Head of caudate nucleus (tissue), 42 donors: Measurements from ENCODE around the gene PAOX.

Experiments
- DNase-seq, 42 donors: peaks; one replicate each; pipeline versions ENCODE4 v3.0.0 to v3.0.0-alpha.2; 2020 to 2021; ENCODE audit warnings: mixed read lengths in 7 of 42
- intact Hi-C: fragments of 100-400 bp; cut with DNase I; formaldehyde crosslinking; loops from one replicate; pipeline ENCODE4 v1.15.0; 2022

Gene PAOX

DNA sequence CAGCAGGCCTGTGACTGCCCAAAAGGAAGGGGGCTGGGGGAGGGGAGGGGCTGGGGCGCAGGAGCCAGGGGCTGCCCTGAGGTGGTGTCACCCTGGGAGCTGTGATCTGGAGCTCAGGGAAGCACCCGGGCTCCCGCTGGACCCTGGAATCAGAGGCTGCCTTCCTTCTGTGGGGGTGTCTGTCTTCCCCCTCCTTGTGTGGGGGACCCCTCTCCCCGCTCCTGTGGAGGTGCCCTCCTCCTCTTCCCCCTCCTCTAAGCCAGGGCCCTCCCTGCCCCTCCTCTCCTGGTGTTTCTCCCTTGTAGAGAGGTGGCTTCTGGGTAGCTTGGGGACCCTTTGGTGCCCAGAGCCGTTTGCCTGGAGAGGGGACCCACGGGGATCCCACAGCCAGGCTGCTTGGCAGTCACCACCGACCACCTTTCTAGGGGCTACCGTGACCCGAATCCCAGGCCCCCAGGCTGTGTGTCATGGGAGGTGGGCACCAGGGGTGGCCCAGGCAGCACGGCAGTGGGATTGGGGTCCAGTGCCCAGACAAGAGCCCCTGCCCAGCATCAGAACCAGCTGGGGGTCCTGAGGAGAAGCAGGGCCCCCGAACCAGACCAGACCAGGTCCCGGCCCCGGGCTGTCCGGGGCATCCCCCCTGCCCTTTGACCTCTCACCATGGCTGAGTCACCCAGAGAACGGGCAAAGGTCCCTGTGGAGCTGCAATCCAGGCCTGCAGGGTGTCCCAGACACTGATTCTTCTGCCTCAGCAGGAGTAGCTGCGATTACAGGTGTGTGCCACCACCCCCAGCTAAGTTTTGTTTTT is 31.1 kb upstream of the PAOX start:
- no peak for DNase-seq
- intact Hi-C loops: no loop called here

DNA sequence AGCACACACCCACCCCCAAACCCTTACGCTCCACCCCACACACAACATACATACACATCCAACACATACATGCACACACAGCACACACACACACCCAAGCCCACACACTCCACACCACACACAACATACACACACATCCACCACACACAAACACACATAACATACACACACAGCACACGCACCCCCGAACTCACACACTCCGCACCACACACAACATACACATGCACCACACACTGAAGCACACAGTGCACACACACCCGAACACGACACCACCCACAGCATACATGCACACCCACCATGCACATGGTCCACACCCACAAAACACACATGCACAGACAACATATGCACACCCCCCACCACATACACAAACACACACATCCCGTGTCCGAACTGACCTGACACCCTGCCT is 29.9 kb upstream of the PAOX start:
- no peak for DNase-seq
- intact Hi-C loops: no loop called here

DNA sequence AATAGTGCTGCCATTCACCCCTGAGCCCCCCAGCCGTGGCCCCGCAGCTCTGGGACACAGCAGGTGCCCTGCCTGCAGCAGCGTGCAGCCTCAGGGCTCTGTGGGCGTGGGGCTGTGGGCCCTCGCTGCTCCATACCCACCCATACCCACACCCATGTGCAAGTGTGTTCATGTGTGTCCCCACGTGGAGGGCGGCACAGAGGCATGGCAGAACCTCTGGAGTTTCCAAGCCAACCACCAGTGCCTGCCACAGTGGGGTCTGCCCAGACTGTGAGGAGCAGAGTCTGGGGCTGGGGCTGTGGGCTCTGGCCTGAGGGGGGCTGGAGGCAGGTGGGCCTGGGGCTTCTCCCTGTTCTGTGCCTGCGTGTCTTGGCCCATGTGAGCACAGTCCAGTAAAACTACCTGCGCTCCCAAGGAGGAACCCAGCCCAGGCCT is 29.5 kb upstream of the PAOX start:
- DNase-seq: no peak
- intact Hi-C loops: no loop called here

DNA sequence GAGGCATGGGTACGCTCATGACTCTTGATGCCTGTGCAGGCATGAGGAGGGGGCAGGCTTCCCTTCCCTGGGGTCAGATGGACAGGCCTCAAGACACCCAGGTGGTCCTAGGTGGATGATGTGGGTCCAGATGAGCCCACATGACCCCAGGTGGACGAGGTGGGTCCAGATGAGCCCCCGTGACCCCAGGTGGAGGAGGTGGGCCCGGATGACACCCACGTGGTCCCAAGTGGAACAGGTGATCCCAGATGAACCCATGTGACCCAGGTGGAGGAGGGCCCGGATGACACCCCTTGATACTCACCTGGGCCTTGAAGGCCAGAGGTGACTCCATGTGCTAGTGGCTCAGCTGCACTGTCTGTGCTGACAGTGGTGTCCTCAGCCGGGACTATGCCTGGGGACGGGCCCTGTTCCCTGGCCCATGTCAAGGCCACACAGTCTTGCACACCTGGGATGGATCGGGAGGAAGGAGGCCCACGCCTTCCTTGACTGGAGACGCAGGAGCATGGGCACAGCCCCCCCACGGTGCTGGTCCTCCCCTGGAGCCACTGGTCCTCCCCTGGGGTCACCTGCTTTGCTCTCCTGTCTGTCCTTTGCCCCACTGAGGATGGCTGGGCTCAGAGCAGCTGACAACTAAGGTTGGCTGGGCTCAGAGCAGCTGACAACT is 28.6 kb upstream of the PAOX start:
- intact Hi-C loops: no loop called here
- no peak for DNase-seq

DNA sequence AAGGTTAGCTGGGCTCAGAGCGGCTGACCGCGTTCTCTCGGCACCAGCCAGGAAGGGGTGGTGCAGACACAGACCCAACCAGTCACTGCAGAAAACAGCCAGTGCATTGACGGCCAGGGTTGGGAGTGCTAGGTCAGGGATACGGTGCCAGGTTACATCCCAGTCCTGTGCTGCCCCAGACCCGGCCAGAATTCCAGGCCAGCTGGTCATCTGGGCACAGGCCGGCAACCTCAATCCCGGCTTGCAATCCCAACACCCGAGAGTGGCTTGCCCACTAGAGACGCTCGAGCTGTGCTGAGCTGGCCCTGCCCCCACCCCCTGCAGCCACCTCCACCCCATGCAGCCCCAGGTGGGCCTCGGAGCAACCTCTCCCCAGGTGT is 28.1 kb upstream of the PAOX start:
- intact Hi-C loops: no loop called here
- no peak for DNase-seq

DNA sequence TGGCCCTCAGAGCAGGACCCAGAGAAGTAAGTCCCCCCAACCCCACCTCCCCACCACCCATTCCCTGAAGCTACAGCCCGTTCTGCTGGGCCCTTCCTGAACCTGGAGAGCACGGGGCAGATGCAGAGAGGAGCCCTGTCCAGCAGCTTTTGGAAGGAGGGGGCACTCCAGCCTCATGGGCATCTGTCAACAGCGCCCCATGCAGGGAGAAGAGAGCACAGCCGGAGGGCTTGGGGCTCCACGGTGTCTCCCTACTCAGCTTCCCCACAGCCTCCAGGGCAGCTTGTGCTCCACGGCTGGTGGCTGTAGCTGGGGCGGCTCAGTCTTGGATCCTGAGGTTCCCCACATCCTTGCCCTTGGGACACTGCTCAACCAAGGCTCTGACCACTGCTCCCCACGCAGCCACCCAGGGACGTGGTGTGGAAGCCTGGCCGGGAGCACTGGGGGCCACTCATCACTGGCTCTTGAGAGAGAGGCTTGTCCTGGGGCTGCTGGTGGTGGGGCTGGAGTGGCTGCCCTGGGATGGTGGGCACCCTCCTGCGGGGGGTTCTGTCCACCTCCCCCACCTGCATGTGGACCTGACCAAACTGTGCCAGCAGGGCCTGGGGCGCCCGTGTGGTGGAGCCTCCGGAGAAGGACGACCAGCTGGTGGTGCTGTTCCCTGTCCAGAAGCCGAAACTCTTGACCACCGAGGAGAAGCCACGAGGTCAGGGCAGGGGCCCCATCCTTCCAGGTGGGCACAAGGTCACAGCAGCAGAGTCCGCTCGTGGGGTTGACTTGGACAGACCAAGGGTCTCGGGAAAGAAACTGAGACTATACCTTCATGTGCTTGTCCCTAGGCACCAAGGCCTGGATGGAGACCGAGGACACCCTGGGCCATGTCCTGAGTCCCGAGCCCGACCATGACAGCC is 27.4 kb upstream of the PAOX start:
- intact Hi-C loops: no loop called here
- DNase-seq: no peak

DNA sequence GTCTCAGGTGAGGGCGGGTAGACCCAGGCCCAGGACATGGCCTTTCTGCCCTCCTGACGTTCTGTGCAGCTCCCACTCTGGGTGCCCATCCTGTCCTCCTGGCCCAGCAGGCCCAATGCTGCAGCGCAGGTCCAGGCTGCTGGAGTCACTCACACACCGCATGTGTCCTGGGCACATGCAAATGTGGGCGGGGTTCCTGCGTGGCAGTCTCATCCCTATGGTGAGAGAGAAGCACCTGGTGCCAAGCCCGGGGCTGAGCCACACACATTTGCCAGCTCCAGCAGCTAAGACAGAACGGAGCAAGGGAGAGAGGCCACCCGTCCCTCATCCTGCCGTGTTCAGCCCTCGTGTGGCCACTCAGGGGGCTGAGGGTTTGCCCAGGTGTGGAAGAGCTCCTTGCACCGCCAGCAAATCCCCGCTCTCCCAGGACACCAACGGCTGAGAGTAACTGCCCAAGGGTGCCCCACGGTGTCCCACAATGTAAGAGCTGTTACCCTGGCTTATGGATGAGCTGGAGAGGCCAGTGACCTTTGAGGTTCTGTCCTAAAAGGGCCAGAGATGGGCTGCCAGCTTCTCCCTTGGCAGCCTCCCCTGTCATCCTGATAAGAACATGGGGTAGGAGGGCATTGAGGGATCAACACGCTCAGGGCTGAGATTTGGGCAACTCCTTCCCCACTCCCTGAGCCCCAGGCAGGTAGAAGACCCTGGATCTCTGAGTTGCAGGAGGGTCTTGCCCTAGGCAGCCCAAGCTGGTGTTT is 25.7 kb upstream of the PAOX start:
- DNase-seq: no peak
- intact Hi-C loops: no loop called here

DNA sequence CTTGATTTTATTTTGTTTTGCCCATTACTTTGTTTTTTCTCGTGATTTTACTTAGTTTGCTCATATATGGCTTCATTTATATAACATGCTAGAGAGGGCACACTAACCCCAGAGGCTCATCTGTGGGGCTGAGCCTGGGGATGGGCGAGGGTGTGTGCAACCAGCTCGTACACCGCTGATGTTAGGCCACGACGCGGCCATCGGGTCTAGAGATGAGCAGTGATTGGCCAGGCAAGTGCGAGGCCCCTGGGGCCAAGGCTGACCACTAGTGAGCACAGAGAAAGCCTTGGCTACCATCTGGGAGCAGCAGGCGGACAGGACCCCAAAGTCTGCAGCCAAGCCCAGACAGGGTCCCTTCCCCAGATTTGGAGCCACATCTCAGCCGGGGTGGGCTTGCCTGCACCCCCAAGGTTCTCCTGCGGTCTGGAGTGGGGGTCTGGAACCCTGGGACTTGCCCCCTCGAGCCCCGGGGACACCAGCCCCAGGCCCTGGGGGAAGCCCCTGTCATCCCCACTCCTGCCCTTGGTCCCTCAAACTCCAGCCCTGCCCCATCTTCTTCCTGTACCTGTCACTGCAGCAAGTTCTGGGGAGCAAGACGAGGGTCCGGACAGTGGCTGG is 25.0 kb upstream of the PAOX start:
- DNase-seq: no peak

DNA sequence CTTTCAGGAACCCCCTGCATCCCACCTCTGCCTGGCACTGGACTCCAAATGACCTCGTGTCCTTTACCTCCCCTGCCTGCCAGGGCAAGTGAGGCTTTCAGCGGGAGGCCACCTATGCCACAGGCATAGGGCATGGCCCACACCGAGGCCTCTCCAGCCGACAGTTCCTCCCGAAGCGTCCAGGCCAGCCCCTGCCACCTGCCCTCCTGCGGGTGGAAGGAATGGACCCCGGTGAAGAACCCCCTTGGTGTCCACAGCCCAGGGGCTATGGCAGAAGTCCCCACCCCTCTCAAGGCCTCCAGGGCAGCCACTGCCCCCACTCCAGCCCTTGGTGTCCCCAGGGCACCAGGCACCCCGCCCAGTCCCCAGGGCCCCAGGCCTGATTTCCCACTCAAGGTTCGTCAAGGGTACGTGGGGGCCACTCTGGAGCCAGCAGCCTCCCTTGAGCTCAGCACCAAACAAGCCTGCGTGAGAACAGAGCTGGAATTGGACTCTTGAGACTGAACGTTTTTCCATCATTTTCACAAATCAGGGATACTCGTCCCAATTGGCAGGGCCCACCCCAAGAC is 24.3 kb upstream of the PAOX start:
- intact Hi-C loops: no loop called here

More for the DNA sequence above, 25.0 kb upstream of the PAOX start:
- intact Hi-C loops: no loop called here

DNA sequence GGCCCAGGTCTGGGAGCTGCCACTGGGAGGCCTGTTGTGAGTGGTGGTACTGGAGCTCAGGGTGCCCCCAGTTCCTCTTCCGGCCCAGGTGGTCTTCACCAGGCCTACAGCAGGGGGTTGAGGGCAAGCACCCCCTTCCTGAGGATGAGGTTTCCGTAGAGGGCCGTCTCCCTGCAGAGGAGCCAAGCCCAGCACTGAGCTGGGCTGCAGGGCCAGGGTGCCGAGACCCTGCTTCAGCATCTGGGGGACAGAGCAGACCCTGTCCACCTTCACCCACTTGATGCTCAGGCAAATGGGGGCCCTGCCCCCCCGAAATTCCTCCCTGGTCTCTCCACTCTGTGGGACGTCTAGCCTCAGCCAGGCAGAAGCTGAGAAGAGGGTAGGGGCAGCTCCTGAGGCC is 23.8 kb upstream of the PAOX start:
- intact Hi-C loops: no loop called here
- no peak for DNase-seq

More for the DNA sequence above, 24.3 kb upstream of the PAOX start:
- DNase-seq: no peak

DNA sequence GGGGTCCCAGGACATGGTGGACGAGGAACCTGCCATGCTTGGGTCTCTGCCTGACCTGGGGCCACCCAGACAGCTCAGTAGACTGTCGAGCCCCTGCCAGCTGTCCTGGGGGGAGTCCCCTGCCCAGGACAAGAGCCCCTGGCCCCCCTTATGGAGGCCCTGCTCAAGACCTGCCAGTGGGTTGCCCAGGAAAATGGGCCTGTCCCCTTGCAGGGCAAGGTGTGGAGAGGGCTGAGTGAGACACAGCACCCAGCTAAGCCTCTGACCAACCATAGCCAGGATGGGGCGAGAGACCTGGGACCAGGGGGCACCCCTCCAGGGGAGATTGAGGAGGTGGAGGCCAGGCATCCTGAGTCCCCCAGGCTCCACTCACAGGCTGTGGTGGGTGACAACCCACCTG is 23.1 kb upstream of the PAOX start:
- DNase-seq: no peak
- intact Hi-C loops: no loop called here

DNA sequence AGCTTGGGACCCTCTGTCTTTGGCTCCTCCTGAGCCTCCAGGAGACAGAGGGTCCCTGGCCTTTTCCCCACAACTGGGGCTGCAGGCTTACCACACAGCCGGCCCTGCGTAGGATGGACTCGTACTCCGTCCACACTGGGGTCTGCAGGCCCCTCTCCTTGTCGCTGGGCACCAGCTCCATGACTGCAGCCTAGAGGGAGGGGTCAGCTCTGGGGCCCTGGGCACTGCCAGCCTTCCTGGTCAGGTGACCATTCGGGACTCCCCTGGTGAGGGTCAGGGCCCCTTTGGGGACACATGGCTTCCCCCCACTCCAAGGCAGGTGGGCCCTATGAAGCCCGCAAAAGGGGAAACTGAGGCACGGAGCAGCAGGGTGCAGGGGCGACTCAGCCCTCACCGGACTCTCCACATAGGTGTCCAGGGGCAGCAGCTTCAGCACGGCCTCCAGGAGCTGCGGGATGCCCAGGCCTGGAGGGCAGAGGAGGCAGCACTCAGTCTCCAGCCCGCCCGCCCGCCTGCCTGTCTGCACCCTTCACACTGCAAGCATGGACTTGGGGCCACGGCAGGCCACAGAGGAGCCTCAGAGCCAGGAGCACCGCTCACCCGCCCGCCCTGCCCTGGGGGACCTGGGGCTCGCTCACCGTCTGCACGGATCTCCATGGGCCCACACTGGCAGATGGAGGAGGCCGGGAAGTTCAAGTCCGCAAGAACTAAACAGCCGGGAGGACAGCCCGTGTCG is 22.3 kb upstream of the PAOX start:
- intact Hi-C loops: no loop called here
- no peak for DNase-seq

DNA sequence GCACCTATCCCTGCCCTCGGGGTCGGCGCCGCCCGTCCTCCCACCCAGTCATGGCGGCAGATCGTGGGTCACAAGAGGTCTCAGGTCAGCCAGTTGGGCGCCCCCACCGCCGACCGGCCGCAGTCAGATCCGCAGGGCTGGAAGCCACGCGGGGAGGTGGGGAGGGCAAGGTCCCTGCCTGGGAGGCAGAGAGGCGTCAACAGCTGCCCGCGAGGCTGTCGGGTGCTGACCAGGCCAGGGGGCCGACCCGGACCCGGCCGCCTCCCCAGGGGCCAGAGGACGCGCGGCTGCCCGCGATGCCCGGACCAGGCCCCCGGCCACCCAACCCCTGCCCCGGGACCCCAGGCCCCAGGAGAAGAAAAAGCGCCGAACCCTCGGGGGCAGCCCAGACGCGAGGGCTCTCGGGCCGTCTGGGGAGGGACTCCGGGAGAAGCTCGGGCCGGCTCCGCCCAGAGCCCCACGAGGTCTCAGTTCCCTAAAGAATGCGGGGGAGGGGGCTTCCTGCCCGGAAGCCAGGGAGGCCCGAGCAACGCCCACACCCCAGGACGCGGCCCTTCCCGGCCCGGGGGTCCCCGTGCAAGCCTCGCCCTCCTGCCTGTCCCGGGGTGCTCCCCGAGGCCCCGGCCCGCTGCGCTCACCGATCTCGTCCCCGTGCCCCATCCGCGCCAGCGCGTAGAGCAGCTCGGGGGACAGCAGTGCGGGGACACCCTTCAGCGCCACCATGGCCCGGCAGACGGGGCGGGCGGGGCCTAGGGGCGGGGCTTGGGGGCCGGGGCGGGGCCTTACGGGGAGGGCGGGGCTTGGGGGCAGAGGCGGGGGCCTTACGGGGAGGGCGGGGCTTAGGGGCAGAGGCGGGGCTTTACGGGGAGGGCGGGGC is 21.5 kb upstream of the PAOX start, which contains the start of gene FUOM:
FUOM (minus strand) TSS at position 735 of the 877 bp plus-strand sequence; CDS start at position 723, 12 bp downstream.
- peak in 8 of 42 donors; percentile 20 to 55 (median 34) for DNase-seq
- intact Hi-C loops: no loop called here

DNA sequence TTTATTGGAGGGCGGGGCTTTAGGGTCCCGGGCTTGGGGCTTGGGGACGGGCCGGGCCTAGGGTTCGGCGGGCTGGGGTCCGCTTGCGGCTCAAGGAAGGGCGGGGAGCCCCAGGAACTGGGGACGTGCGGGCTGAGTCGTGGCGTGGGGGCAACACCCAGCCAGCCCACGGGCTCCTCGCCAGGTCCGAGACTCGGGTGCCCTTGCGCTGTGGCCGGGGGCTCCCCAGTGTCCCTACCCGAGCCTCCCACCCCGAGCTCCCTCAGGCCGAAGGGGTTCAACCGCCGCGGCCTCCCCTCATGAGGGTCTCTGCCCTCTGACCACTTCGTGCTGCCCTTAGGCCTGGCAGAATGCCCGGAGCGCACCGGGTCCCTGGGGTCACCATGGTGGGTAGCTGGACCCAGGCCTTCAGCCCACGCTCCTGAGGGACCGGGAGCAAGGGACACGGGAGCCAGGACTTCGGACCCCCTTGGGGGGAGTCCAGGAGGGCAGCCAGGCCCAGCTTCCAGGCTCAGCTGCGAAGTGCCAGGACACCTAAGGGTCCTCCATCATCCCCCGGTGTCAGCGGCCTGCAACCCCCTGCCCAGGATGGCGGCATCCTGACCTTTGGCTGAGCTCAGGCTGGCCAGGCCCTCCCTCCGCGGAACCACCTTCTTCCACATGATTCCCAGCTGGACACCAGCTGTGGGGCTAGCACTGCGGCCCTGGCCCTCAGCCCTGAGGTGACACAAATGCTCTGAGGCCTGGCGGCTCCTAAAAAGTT is 20.7 kb upstream of the PAOX start:
- intact Hi-C loops: no loop called here
- DNase-seq: peak in 1 of 42 donors; percentile 27

DNA sequence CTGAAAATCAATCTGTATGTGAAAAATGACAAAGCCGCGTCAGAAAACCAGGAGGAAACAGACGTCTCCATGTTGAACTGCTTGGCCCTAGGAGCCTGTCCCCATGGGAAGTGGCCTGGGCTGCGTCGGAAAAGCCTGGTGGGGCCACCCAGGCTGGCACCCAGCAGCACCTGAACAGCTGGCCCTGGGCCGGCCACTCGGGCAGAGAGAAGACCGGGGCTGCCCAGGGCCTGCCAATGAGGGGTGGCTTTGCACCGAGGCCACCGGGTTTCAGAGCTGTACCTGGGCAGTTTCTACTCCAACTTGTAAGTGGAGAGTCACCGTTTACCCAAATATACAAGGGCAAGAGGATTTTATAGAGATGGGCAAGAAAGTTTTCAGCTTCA is 20.1 kb upstream of the PAOX start:
- intact Hi-C loops: no loop called here

DNA sequence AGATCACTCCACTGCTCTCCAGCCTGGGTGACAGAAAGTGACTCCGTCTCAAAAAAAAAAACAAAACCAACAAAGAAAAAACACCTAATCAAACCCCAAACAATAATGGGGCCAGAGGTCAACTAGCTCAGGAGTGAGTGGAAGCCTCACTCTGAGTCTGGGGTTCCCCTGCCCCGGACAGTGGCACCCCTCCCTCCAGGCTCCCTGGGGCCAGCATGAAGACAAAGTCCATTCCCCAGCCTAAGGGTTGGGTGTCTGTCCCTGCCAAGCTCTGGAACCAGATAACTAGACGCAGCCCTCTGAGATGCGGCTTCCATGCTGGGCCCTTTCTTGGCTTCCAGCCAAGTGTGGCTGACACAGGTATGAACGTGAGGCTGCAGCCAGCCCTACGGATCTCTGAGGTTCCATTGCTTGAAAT is 19.5 kb upstream of the PAOX start:
- no peak for DNase-seq

More for the DNA sequence above, 20.1 kb upstream of the PAOX start:
- no peak for DNase-seq

More for the DNA sequence above, 19.5 kb upstream of the PAOX start:
- intact Hi-C loops: no loop called here
